OCI-M2 (cell line): ENCODE results near the gene CCDC192.

Experiments used
- DNase-seq: peaks from one replicate; lab custom pipeline; 2025; ENCODE audit not compliant: unreplicated experiment; lab: John Stamatoyannopoulos, UW

The CCDC192 gene

DNA sequence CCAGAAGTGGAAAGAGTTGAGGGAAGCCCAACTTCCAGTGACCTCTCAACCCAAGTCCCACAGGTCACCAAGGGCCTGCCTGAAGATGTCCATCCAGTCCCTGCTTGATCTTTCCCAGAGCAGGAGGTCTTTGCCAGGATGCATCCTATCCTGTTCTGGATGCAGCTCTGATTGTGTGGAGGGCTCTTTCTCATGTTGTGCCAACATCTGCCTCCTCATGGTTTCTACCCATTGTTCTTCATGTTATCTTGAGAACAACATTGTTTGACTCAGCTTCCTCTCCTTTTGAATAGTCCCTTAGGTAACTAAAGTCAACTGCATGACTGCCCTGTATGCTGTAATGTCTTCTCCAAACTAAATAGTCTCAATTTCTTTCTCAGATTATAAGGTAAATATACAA lies 169.3 kb downstream of the CCDC192 start:
- no peak for DNase-seq

DNA sequence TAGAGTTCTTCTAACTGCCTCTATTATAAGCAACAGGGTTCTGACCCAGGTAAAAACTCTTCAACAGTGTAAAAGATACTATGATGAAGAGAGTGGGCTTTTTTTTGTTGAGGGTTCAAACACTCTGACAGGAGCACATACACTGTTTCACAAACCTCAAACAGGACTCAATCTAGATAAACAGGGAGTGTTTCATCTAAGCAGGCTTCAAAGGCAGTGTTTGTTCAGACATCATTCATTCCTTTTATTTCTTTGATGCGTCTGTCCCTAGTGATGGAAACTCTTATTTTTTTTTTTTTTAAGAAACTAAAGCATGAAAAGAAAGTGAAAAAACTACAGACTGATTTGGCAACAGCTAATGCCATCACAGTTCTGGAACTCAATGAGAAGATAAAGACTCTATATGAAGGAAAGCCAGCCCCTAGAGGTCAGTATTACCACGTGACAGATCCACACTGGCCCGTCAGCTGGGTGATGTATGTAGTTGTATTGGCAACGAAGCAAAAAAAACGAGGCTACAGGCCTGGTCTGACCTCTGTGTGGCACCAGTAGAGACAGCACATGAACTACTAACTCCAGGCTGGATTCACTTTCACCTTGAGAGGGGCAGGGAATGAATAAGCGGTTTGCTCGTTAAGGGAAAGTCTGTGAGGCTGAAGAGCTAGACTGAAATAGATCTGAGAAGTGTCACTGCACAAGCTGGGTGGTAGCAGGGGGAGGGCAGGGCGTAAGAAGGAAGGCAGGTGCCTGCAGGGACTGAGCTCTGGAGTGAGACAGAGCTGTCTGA lies 172.2 kb downstream of the CCDC192 start:
- no peak for DNase-seq

DNA sequence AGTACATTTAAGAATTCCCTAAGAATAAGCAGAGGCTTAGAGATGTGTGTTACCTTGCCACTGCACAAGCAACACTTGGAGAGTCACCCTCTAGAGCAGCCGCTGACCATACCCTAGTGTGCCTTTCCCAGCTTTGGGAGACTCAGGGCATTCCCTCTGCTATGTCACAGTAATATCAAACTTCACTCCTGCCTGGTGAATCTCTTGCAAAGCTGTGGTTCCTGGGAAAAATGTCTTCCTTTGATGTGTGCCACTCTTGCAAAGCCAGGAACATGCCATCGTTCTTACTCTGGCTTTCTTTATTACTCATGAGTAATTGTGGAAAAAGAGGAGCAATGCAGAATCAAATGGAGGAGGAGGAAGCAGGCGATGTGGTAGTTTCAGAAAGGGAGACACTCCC lies 173.2 kb downstream of the CCDC192 start:
- DNase-seq = no peak

DNA sequence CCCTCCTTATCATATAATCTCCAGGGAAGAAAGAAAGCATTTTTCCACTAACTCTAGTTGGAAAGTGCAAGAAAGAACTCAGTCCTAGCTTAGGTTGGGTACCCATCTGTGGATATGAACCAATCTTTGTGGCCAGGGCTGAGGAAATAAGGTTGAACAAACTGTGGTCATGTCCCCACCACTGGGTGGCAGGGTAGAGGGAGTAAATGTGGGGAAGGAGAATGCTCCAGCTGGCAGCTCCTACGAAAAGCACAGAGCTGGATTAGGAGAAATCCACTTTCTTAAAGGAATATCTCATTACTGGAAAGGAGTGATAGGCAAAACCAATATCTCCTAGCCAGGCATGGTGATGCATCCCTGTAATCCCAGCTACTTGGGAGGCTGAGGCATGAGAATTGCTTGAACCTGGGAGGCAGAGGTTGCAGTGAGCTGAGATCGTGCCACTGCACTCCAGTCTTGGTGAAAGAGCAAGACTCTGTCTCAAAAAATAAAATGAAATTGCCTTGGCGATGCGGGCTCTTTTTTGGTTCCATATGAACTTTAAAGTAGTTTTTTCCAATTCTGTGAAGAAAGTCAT lies 175.1 kb downstream of the CCDC192 start:
- DNase-seq = no peak

- no peak for DNase-seq
Measured at GRCh38 chr5:127884416-127884815, 181.2 kb downstream of the CCDC192 start.

DNA sequence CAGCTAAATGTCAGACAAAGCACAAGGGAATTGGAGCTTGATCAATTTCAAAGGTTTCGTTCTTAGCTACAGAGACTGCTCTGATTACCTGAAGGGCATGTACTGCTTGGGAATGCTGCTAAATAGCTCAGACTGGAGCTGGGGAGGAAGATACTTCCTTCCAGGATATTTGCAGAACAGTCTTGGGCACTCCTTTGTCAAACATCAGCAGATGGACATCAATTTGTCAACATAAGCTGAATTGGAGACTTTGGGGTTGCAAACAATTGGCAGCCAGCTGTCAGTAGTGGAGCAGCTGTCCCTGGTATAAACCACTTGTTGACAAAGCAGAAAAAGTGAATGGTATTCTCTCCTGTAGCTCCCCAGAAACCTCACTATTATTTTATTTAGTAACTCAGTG lies 182.0 kb downstream of the CCDC192 start:
- no peak for DNase-seq

DNA sequence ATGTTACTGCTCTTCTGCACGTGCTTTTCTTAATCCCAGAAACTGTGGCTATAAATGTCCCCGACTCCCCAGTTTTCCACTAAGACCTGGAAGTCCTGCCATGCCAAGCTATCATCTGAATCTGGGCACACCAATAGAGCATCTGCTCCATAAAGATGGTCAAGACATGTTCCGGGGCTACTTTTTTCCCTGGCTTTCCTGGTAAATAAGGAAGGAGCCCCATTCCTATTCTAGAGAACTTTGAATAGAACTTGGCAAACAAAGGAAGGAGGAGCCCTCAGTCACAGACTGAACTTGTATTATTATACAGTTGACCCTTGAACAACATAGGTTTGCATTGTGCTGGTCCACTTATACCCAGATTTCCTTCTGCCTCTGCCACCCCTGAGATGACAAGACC lies 182.9 kb downstream of the CCDC192 start:
- no peak for DNase-seq

GRCh38 chr5:127887282-127887681 lies 184.1 kb downstream of the CCDC192 start:
- no peak for DNase-seq

DNA sequence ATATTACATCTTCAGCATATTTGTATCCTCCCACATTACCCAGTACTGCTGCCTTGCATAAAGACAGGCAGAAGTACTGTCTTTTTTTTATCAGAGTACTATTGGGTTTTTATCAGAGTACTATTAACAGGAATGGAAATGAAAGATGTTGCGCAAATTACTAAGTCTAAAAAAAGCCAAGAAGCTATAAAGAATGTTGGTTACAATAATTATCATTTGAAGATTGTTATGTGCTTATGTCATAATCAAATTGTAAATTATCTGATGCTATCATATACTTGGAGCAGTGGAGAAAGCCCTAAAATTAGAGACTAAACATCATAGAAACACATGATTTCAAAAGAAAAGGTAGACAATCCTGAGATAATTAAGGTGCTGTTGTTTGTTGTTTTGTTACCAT lies 188.8 kb downstream of the CCDC192 start:
- DNase-seq = no peak

GRCh38 chr5:127892467-127893207 lies 189.4 kb downstream of the CCDC192 start:
- no peak for DNase-seq

DNA sequence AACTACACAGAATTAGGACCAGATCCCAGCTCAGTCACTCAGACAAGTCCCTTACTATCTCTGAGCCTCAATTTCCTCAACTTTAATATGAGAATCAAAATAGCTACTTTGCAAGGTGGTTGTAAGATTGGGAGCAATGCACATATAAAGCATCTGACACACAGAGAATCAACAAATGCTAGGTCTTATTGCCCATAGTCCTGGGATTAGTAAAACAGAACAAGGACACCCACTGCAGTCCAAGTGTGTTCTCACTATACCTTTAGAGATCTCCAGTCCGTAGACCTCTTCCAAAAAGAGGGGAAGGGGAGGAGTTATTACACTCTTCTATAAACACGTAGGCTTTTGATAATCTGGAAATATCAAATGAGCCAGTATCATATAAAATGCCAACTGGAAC lies 190.0 kb downstream of the CCDC192 start:
- no peak for DNase-seq

DNA sequence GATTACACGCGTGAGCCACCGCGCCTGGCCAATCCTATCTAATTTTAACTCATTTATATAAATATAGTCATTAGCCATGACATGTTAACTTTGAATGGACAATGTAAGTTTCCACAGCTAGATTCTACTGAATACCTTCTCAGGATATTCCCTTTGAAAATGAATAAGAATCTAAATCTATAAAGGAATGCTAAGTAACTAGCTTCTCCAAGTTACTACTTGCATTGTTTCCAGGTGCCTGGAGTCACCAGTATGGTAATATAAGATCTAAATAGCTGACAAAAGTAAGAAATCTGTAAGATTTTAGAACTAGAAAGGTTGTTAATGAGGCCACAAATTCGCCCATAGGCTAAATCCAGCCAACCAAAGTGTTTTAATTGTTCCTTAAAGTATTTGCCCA lies 191.3 kb downstream of the CCDC192 start:
- no peak for DNase-seq

- DNase-seq = no peak
Measured at GRCh38 chr5:127898551-127899213, 195.5 kb downstream of the CCDC192 start.

GRCh38 chr5:127899214-127899610 lies 196.0 kb downstream of the CCDC192 start:
- no peak for DNase-seq

GRCh38 chr5:127906562-127907204 lies 203.5 kb downstream of the CCDC192 start:
- DNase-seq = no peak

- DNase-seq = no peak
Measured at GRCh38 chr5:127907907-127908306, 204.7 kb downstream of the CCDC192 start.

DNA sequence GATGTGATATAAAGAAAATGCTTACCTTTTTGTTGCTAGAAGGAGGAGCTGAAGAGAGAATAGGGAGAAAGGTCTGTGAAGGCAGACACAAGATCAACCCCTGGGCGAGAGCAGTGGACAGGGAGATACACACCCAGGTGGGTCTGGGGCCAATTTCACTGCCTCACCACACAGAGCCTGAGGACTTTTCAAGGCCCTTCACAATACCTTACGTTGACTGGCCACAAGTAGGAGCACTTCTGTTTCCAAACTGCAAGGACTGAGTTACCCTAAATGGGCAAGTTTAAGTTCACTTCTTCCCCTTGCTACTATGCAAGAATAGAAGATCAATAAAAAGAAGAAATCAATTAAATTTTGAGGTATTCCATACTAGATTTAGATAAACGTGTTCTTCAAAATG lies 205.9 kb downstream of the CCDC192 start:
- no peak for DNase-seq

DNA sequence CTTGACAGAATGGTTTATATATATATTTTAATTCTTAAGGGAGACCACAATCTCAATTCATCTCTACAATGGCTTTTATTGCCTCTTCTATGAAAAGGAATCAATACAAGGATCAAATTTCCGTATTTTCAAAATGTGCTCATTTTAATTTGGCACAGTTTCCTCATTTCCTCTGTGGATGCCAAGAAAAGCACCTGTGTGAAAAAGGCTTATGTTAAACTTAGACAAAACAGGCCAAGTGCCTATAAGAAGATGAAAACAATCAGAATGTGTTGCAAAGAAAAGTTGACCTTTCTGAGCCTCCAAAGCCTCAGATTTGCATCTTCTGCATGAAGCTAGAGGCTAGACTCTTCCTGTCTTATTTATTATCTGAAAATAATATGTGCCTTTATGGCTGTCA lies 206.6 kb downstream of the CCDC192 start:
- no peak for DNase-seq

- DNase-seq = no peak
Measured at GRCh38 chr5:127910307-127910956, 207.2 kb downstream of the CCDC192 start.

DNA sequence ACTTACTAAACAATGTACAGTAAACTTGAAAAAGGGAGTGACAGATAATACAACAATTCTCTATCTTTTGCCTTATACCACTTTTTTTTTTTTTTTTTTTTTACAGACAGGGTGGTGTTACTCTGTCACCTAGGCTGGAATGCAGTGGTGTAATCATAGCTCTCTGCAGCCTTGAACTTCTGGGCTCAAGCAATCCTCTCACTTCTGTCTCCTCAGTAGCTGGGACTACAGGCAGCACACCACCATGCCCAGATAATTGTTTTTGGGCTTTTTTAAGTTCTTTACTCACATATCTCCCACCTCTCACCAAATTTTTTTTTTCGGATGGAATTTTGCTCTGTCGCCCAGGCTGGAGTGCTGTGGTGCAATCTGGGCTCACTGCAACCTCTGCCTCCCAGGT lies 208.4 kb downstream of the CCDC192 start:
- DNase-seq = no peak

DNA sequence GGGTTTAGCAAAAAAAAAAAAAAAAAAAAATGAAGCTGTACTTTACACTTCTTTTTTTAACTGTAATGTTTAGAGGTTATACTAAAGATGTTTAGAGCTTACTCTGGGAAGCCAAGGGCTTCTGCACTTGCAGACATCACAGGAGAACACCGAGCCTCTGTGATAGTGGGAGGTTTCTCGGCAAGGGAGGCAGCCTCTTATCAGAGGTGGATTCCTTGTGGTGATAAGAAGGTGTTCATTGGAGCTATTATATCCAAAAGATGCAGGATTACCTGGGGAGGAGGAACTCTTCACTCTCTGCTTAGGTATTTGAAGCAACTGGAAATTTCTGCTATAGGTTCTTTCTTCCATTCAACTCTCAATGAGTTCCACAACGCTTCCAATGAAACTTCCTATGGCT lies 209.2 kb downstream of the CCDC192 start:
- no peak for DNase-seq
